IPS DF 6.9 (cell line): ENCODE data around the gene RAD51B.
"Not testable (repeated sequence)": the region's sequence is repeated elsewhere in the genome, so short reads cannot be mapped to it uniquely, and the experiment has no call there.

Source experiments
- DNase-seq: peaks from one replicate; pipeline ENCODE4 v3.0.0-alpha.2; 2013; ENCODE audit warnings: low read depth, low spot score
- H3K27ac ChIP-seq: one replicate; pipeline ENCODE4 v1.5.1; 2013; ENCODE audit warnings: low read length, control low read depth
- H3K27me3 ChIP-seq: 2 replicates; pipeline ENCODE4 v1.6.1; 2013; ENCODE audit warnings: mild to moderate bottlenecking, low read length; ENCODE audit not compliant: control insufficient read depth, insufficient read depth
- H3K36me3 ChIP-seq: 2 replicates; pipeline ENCODE4 v1.6.1; 2013; ENCODE audit warnings: low read length; ENCODE audit not compliant: control insufficient read depth, insufficient read depth
- H3K4me1 ChIP-seq: 2 replicates; pipeline ENCODE4 v1.6.1; 2013; ENCODE audit warnings: low read length; ENCODE audit not compliant: control insufficient read depth, insufficient read depth
- H3K4me3 ChIP-seq: 2 replicates; pipeline ENCODE4 v1.5.1; 2013; ENCODE audit warnings: mild to moderate bottlenecking, low read length
- H3K9me3 ChIP-seq: 2 replicates; pipeline ENCODE4 v1.6.1; 2013; ENCODE audit warnings: low read length, inconsistent platforms; ENCODE audit not compliant: control insufficient read depth, insufficient read depth
- WGBS: extraction: QIAGEN DNeasy Blood & Tissue Kit; methylation state at CpG from one replicate; pipeline ENCODE4 v1.1.7; 2013; ENCODE audit warnings: mixed read lengths, missing lambda C conversion rate; ENCODE audit not compliant: insufficient read length, insufficient coverage; 5-methylcytosine and 5-hydroxymethylcytosine counted together

The RAD51B gene

GRCh38 chr14:68300608-68301007 lies 481.0 kb downstream of the RAD51B start:
- Histone ChIP-seq H3K9me3 (peaks cover 1% of the 10 kb centered on the region), H3K4me1 (no peaks in the 10 kb centered on the region)
- no CpG with 5 or more reads among the region's 4 CpGs for WGBS

GRCh38 chr14:68301219-68301618 lies 481.6 kb downstream of the RAD51B start:
- WGBS = no CpG with 5 or more reads among the region's 1 CpG
- Histone ChIP-seq H3K9me3 (peaks cover 1% of the 10 kb centered on the region), H3K36me3 (no peaks in the 10 kb centered on the region), H3K4me3 (no peak overlapping the region), H3K4me1 (no peaks in the 10 kb centered on the region), H3K27me3 (no peaks in the 10 kb centered on the region), H3K27ac (no peak overlapping the region)
- DNase-seq = no peak

More at GRCh38 chr14:68300608-68301007, 481.0 kb downstream of the RAD51B start:
- H3K27me3 ChIP-seq = no peaks in the 10 kb centered on the region
- no peak overlapping the region for H3K27ac ChIP-seq
- H3K4me3 ChIP-seq = no peak overlapping the region
- DNase-seq = no peak
- H3K36me3 ChIP-seq = no peaks in the 10 kb centered on the region

- H3K4me1 ChIP-seq, H3K9me3 ChIP-seq, H3K27ac ChIP-seq, DNase-seq, H3K4me3 ChIP-seq, H3K36me3 ChIP-seq, H3K27me3 ChIP-seq: not testable (repeated sequence)
- no CpG with 5 or more reads among the region's 2 CpGs for WGBS
Measured at GRCh38 chr14:68302938-68303337, 483.4 kb downstream of the RAD51B start.

- H3K27ac ChIP-seq = no peak overlapping the region
- no peak for DNase-seq
- H3K4me1 ChIP-seq = no peaks in the 10 kb centered on the region
- H3K9me3 ChIP-seq = peaks cover 1% of the 10 kb centered on the region
- no peaks in the 10 kb centered on the region for H3K27me3 ChIP-seq
- WGBS = no CpG with 5 or more reads among the region's 4 CpGs
- H3K36me3 ChIP-seq = no peaks in the 10 kb centered on the region
- no peak overlapping the region for H3K4me3 ChIP-seq
Measured at GRCh38 chr14:68305738-68306137, 486.2 kb downstream of the RAD51B start.

GRCh38 chr14:68306265-68306933 lies 486.8 kb downstream of the RAD51B start:
- no CpG with 5 or more reads among the region's 4 CpGs for WGBS
- no peak overlapping the region for H3K4me3 ChIP-seq
- no peaks in the 10 kb centered on the region for H3K4me1 ChIP-seq
- peaks cover 1% of the 10 kb centered on the region for H3K9me3 ChIP-seq
- H3K27ac ChIP-seq = no peak overlapping the region
- no peaks in the 10 kb centered on the region for H3K36me3 ChIP-seq
- no peak for DNase-seq
- H3K27me3 ChIP-seq = no peaks in the 10 kb centered on the region

- no peaks in the 10 kb centered on the region for H3K4me1 ChIP-seq
Measured at GRCh38 chr14:68306934-68307789, 487.6 kb downstream of the RAD51B start.

GRCh38 chr14:68307790-68308168 lies 488.2 kb downstream of the RAD51B start:
- Histone ChIP-seq H3K27ac (no peak overlapping the region), H3K36me3 (no peaks in the 10 kb centered on the region), H3K4me1 (no peaks in the 10 kb centered on the region), H3K9me3 (no peaks in the 10 kb centered on the region), H3K4me3 (no peak overlapping the region), H3K27me3 (no peaks in the 10 kb centered on the region)
- no CpG with 5 or more reads among the region's 4 CpGs for WGBS
- DNase-seq = no peak

More at GRCh38 chr14:68306934-68307789, 487.6 kb downstream of the RAD51B start:
- Histone ChIP-seq H3K4me3 (no peak overlapping the region), H3K9me3 (peaks cover under 1% of the 10 kb centered on the region), H3K27me3 (no peaks in the 10 kb centered on the region), H3K36me3 (no peaks in the 10 kb centered on the region), H3K27ac (no peak overlapping the region)
- no CpG with 5 or more reads among the region's 8 CpGs for WGBS
- no peak for DNase-seq

- WGBS = no CpG with 5 or more reads among the region's 6 CpGs
- no peaks in the 10 kb centered on the region for H3K27me3 ChIP-seq
- no peak overlapping the region for H3K27ac ChIP-seq
- H3K4me1 ChIP-seq = peaks cover 3% of the 10 kb centered on the region; the same call in 1 of the 2 replicates
- H3K4me3 ChIP-seq = no peak overlapping the region
- no peak for DNase-seq
- H3K9me3 ChIP-seq = no peaks in the 10 kb centered on the region
- no peaks in the 10 kb centered on the region for H3K36me3 ChIP-seq
Measured at GRCh38 chr14:68308726-68309520, 489.3 kb downstream of the RAD51B start.

- no peak for DNase-seq
- no peaks in the 10 kb centered on the region for H3K9me3 ChIP-seq
- WGBS = no CpG with 5 or more reads among the region's 2 CpGs
- peaks cover 3% of the 10 kb centered on the region; the same call in 1 of the 2 replicates for H3K4me1 ChIP-seq
- no peak overlapping the region for H3K4me3 ChIP-seq
- H3K27me3 ChIP-seq = no peaks in the 10 kb centered on the region
- H3K27ac ChIP-seq = no peak overlapping the region
- no peaks in the 10 kb centered on the region for H3K36me3 ChIP-seq
Measured at GRCh38 chr14:68309616-68310015, 490.0 kb downstream of the RAD51B start.

- Histone ChIP-seq H3K27ac (no peak overlapping the region), H3K9me3 (no peaks in the 10 kb centered on the region), H3K36me3 (no peaks in the 10 kb centered on the region), H3K4me3 (no peak overlapping the region), H3K4me1 (peaks cover 3% of the 10 kb centered on the region; the same call in 1 of the 2 replicates), H3K27me3 (no peaks in the 10 kb centered on the region)
- no peak for DNase-seq
- WGBS = no CpG with 5 or more reads among the region's 3 CpGs
Measured at GRCh38 chr14:68312300-68312699, 492.7 kb downstream of the RAD51B start.
